ENCODE results near the gene FBXO17.

FBXO17 gene

DNA sequence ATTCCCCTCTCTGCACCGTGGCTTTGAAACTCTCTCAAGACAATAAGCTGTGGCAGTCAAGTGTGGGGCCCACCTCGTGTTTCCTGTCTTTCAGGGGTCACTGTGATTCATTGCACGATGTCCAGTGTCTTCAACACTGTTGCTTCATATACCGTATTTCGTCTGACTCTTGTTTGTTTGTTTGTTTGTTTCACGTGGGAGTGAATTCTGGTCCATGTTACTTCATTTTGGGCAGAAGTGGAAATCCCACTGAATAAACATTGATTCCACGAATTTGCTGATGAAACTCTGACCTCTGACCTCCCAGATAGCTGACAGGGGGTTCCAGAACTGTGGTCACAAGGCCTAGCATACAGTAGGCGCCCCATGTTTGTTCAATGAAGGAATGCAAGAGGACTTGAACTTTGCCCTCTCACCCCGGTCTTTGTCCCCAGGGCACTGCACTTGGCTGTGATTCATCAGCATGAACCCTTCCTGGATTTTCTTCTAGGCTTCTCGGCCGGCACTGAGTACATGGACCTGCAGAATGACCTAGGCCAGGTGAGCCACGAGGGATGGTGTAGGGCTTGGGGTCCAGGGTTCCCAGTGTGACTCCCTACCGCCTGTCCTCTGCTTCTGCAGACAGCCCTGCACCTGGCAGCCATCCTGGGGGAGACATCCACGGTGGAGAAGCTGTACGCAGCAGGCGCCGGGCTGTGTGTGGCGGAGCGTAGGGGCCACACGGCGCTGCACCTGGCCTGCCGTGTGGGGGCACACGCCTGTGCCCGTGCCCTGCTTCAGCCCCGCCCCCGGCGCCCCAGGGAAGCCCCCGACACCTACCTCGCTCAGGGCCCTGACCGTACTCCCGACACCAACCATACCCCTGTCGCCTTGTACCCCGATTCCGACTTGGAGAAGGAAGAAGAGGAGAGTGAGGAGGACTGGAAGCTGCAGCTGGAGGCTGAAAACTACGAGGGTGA is 70.7 kb downstream of the FBXO17 start:
- TF ChIP-seq TAF1 (IDR thresholded peaks at IDR 0.05; ENCODE audit: borderline replicate concordance, insufficient read depth, low read length) (no peak), POLR2AphosphoS5 (IDR thresholded peaks at IDR 0.05; ENCODE audit: low read depth, low read length) (no peak), FOXP2 (optimal IDR thresholded peaks at IDR 0.05; ENCODE audit: borderline replicate concordance, extremely low read depth, extremely low read length, insufficient read depth) (no peak), SIN3A (IDR thresholded peaks at IDR 0.05; ENCODE audit: borderline replicate concordance, insufficient read depth, low read length) (no peak)
- TF ChIP-seq, protein P1, sequence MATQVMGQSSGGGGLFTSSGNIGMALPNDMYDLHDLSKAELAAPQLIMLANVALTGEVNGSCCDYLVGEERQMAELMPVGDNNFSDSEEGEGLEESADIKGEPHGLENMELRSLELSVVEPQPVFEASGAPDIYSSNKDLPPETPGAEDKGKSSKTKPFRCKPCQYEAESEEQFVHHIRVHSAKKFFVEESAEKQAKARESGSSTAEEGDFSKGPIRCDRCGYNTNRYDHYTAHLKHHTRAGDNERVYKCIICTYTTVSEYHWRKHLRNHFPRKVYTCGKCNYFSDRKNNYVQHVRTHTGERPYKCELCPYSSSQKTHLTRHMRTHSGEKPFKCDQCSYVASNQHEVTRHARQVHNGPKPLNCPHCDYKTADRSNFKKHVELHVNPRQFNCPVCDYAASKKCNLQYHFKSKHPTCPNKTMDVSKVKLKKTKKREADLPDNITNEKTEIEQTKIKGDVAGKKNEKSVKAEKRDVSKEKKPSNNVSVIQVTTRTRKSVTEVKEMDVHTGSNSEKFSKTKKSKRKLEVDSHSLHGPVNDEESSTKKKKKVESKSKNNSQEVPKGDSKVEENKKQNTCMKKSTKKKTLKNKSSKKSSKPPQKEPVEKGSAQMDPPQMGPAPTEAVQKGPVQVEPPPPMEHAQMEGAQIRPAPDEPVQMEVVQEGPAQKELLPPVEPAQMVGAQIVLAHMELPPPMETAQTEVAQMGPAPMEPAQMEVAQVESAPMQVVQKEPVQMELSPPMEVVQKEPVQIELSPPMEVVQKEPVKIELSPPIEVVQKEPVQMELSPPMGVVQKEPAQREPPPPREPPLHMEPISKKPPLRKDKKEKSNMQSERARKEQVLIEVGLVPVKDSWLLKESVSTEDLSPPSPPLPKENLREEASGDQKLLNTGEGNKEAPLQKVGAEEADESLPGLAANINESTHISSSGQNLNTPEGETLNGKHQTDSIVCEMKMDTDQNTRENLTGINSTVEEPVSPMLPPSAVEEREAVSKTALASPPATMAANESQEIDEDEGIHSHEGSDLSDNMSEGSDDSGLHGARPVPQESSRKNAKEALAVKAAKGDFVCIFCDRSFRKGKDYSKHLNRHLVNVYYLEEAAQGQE (IDR thresholded peaks at IDR 0.05; ENCODE audit: insufficient read depth in 1 of 2, low read depth in 2 of 2, low read length in 2 of 2): no peak

DNA sequence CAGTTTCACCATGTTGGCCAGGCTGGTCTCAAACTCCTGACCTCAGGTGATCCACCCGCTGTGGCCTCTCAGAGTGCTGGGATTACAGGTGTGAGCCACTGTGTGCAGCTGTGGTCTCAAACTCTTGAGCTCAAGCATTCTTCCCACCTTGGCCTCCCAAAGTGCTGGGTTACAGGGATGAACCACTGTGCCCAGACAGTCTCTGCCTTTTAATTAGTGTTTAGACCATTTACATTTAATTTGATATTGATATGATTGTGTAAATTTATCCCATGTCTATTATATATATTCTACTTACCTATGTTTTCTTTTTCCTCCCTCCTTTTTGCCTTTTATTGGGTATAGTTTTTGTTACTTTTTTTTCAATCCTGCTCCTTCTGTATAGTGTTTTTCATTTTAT is 73.9 kb downstream of the FBXO17 start:
- TF ChIP-seq SIN3A (IDR thresholded peaks at IDR 0.05; ENCODE audit: borderline replicate concordance, insufficient read depth, low read length) (no peak), TAF1 (IDR thresholded peaks at IDR 0.05; ENCODE audit: borderline replicate concordance, insufficient read depth, low read length) (no peak), POLR2AphosphoS5 (IDR thresholded peaks at IDR 0.05; ENCODE audit: low read depth, low read length) (no peak)

DNA sequence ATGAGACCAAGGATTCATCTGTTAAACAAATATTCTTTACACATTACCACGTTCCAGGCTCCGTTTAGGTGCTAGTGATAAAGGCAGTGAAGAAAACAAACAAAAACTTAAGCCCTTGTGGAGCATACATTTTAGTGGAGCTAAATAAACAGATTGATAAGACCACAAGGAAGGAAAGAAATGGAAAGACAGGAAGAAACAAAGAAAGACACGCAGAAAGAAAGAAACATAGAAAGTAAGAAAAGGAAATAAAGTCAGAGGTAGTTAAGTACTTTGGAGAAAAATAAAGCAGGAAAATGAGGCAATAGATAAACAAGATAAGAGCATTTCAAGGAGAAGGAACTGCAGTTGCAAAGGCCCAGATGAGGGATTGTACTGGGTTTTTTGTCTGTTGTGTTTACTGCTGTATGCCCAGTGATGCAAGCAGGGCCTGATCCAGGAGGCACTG is 74.8 kb downstream of the FBXO17 start:
- no peak for TF ChIP-seq POLR2AphosphoS5 (IDR thresholded peaks at IDR 0.05; ENCODE audit: low read depth, low read length)
- TF ChIP-seq, protein P1 (IDR thresholded peaks at IDR 0.05; ENCODE audit: insufficient read depth in 1 of 2, low read depth in 2 of 2, low read length in 2 of 2): no peak
- TF ChIP-seq TAF1 (IDR thresholded peaks at IDR 0.05; ENCODE audit: borderline replicate concordance, insufficient read depth, low read length): no peak
- TF ChIP-seq FOXP2 (optimal IDR thresholded peaks at IDR 0.05; ENCODE audit: borderline replicate concordance, extremely low read depth, extremely low read length, insufficient read depth): no peak
- no peak for TF ChIP-seq SIN3A (IDR thresholded peaks at IDR 0.05; ENCODE audit: borderline replicate concordance, insufficient read depth, low read length)

DNA sequence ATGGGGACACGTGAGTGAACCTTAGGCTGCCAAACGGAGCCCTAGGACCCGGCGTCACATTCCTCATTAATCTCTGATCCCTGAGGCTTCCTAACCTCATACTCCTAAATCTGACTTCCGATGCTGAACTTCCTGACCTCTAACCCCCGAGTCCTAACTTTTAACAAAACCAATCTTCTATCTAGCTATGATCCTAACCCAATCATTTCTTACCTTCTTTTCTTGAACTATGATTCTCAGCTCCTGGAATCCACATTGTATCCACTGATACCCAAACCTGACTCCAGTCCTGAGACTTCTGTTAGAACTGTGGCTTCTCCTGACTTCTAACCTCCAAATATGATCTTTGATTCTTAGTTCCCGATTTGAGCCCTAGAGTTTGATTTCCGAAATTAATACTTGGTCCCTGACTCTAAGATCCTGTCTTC is 75.3 kb downstream of the FBXO17 start:
- no peak for TF ChIP-seq TAF1 (IDR thresholded peaks at IDR 0.05; ENCODE audit: borderline replicate concordance, insufficient read depth, low read length)
- no peak for TF ChIP-seq FOXP2 (optimal IDR thresholded peaks at IDR 0.05; ENCODE audit: borderline replicate concordance, extremely low read depth, extremely low read length, insufficient read depth)
- TF ChIP-seq SIN3A (IDR thresholded peaks at IDR 0.05; ENCODE audit: borderline replicate concordance, insufficient read depth, low read length): no peak
- no peak for TF ChIP-seq POLR2AphosphoS5 (IDR thresholded peaks at IDR 0.05; ENCODE audit: low read depth, low read length)
- TF ChIP-seq, protein P1 (IDR thresholded peaks at IDR 0.05; ENCODE audit: insufficient read depth in 1 of 2, low read depth in 2 of 2, low read length in 2 of 2): no peak

DNA sequence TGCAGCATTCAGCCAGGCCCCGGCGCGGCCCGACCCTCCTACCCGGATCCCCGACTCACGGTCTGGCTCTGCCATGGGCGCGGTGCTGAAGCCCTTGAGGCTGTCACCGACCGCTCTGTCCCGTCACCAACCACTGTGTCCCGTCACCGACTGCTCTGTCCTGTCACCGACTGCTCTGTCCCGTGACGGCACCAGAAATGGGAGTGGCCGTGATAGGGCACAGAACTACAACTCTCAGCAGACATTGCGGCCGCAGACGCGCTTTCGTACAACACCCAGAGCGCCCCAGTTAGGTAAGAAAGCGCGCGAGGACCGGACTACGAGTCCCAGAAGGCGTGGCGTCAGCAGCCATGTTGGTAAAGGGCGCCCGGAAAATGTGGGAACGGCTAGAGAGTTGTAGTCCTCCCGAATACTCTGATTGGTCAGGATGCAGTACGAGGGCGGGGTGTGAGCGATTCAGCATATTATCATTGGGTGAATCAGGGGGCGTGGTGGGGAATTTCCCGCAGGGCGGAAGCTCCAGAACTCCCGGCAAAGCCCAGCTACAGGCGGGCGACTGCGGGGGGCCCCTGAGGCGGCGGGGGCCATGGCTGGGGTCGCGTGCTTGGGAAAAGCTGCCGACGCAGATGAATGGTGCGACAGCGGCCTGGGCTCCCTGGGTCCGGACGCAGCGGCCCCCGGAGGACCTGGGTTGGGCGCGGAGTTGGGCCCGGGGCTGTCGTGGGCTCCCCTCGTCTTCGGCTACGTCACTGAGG is 75.9 kb downstream of the FBXO17 start, which contains the start of the genes NFKBIB and SIRT2:
NFKBIB (plus strand) TSS at position 523 of the 755 bp plus-strand sequence; CDS start at position 587, 64 bp downstream.
SIRT2 (minus strand) TSS at position 172 of the 755 bp plus-strand sequence; CDS start at position 75, 97 bp downstream.
- TF ChIP-seq TAF1 (IDR thresholded peaks at IDR 0.05; ENCODE audit: borderline replicate concordance, insufficient read depth, low read length) (peak; percentile 60; the same call in 1 of the 2 replicates), SIN3A (IDR thresholded peaks at IDR 0.05; ENCODE audit: borderline replicate concordance, insufficient read depth, low read length) (peak; percentile 70; the same call in 1 of the 2 replicates), FOXP2 (optimal IDR thresholded peaks at IDR 0.05; ENCODE audit: borderline replicate concordance, extremely low read depth, extremely low read length, insufficient read depth) (peak; percentile 87), POLR2AphosphoS5 (IDR thresholded peaks at IDR 0.05; ENCODE audit: low read depth, low read length) (peak; percentile 43; the same call in 1 of the 2 replicates)
- TF ChIP-seq, protein P1 (IDR thresholded peaks at IDR 0.05; ENCODE audit: insufficient read depth in 1 of 2, low read depth in 2 of 2, low read length in 2 of 2): no peak

All from PFSK-1 (cell line).